ENCODE data around the gene GPC6.

The GPC6 gene

GRCh38 chr13:93496985-93497673, 270.5 kb downstream of the GPC6 start:
- TF ChIP-seq SPI1 (IDR thresholded peaks at IDR 0.05; ENCODE audit: borderline replicate concordance, low read depth) (no peak), GABPA (IDR thresholded peaks at IDR 0.05; ENCODE audit: low read depth) (no peak), REST (IDR thresholded peaks at IDR 0.05; ENCODE audit: insufficient replicate concordance, low read depth) (no peak), CTCF (IDR thresholded peaks at IDR 0.05; ENCODE audit: insufficient read depth, low read length) (no peak)
- Histone ChIP-seq H3K27ac (replicated peaks) (no peak overlapping the region), H3K27me3 (ENCODE audit: insufficient read depth, poor library complexity, severe bottlenecking) (no peaks in the 10 kb centered on the region), H3K4me3 (replicated peaks; ENCODE audit: insufficient read depth, low read length) (no peak overlapping the region)
- no peak for DNase-seq (ENCODE audit: low read depth in 1 of 2, low spot score in 1 of 2)

GRCh38 chr13:93499991-93500390, 273.4 kb downstream of the GPC6 start:
- H3K27me3 ChIP-seq (ENCODE audit: insufficient read depth, poor library complexity, severe bottlenecking) = no peaks in the 10 kb centered on the region

More at GRCh38 chr13:93499991-93500390, 273.4 kb downstream of the GPC6 start:
- no peak for DNase-seq (ENCODE audit: low read depth in 1 of 2, low spot score in 1 of 2)
- Histone ChIP-seq H3K27ac (replicated peaks) (no peak overlapping the region), H3K4me3 (replicated peaks; ENCODE audit: insufficient read depth, low read length) (no peak overlapping the region)
- TF ChIP-seq CTCF (IDR thresholded peaks at IDR 0.05; ENCODE audit: insufficient read depth, low read length) (no peak), GABPA (IDR thresholded peaks at IDR 0.05; ENCODE audit: low read depth) (no peak), SPI1 (IDR thresholded peaks at IDR 0.05; ENCODE audit: borderline replicate concordance, low read depth) (no peak), REST (IDR thresholded peaks at IDR 0.05; ENCODE audit: insufficient replicate concordance, low read depth) (no peak)

All from HL-60 (cell line).